ENCODE results near the gene TRIM45.

The TRIM45 gene

GRCh38 chr1:117098287-117098890 lies 23.2 kb downstream of the TRIM45 start:
- DNase-seq, result no peak

GRCh38 chr1:117097443-117097842 lies 24.1 kb downstream of the TRIM45 start:
- no peak for DNase-seq

GRCh38 chr1:117096951-117097408 lies 24.6 kb downstream of the TRIM45 start:
- no peak for DNase-seq

GRCh38 chr1:117094841-117095604 lies 26.5 kb downstream of the TRIM45 start:
- no peak for DNase-seq

GRCh38 chr1:117093870-117094621 lies 27.5 kb downstream of the TRIM45 start:
- DNase-seq, result peak in 1 of 2 donors; percentile 34

GRCh38 chr1:117093091-117093534 lies 28.4 kb downstream of the TRIM45 start:
- no peak for DNase-seq

- no peak for DNase-seq
These were observed 29.0 kb downstream of the TRIM45 start for GRCh38 chr1:117092594-117092993.

- no peak for DNase-seq
These were observed 31.6 kb downstream of the TRIM45 start for GRCh38 chr1:117089996-117090395.

- DNase-seq, result no peak
These were observed 33.9 kb downstream of the TRIM45 start for GRCh38 chr1:117087686-117088085.

GRCh38 chr1:117084231-117084630 lies 37.3 kb downstream of the TRIM45 start:
- no peak for DNase-seq

- no peak for DNase-seq
These were observed 41.8 kb downstream of the TRIM45 start for GRCh38 chr1:117079737-117080136.

- DNase-seq, result no peak
These were observed 44.3 kb downstream of the TRIM45 start for GRCh38 chr1:117077267-117077666.

- DNase-seq, result no peak
These were observed 44.9 kb downstream of the TRIM45 start for GRCh38 chr1:117076648-117077047.

- DNase-seq, result no peak
These were observed 51.4 kb downstream of the TRIM45 start for GRCh38 chr1:117070124-117070523.

GRCh38 chr1:117069220-117069844 lies 52.2 kb downstream of the TRIM45 start:
- no peak for DNase-seq

GRCh38 chr1:117068580-117068979 lies 53.0 kb downstream of the TRIM45 start:
- no peak for DNase-seq

GRCh38 chr1:117067533-117068370 lies 53.8 kb downstream of the TRIM45 start:
- DNase-seq, result peak; percentile 47 to 52

- DNase-seq, result no peak
These were observed 55.2 kb downstream of the TRIM45 start for GRCh38 chr1:117066367-117066766.

- DNase-seq, result peak in 1 of 2 donors; percentile 36
These were observed 59.5 kb downstream of the TRIM45 start for GRCh38 chr1:117061986-117062415.
